ENCODE data around the gene IL1B. TPM values are rescaled to one million over a fixed set of nuclear protein-coding genes. Genes with fewer than 3 reads are reported as not detected.
"Not testable (repeated sequence)": the region's sequence is repeated elsewhere in the genome, so short reads cannot be mapped to it uniquely, and the experiment has no call there.

The IL1B gene
- total and polyA plus RNA-seq, 2 donors (not counting 3 experiments of a cell fraction or from before 2014, with no cell fraction given) = 0.25 TPM; not detected in 1

- Histone ChIP-seq H3K79me2 (ENCODE audit: control insufficient read depth, insufficient read depth, low read length) (no peaks in the 10 kb centered on the region), H4K20me1 (replicated peaks; ENCODE audit: control insufficient read depth, extremely low read depth, insufficient read depth, low read length) (no peaks in the 10 kb centered on the region), H3K9ac (replicated peaks; ENCODE audit: extremely low read depth, insufficient read depth, low read length) (no peak overlapping the region), H3K9me3 (replicated peaks; ENCODE audit: control insufficient read depth, insufficient read depth, low read length) (no peaks in the 10 kb centered on the region), H3K4me2 (ENCODE audit: insufficient read depth, low read length) (no peak overlapping the region), H2AFZ (ENCODE audit: low read depth, low read length) (no peak overlapping the region), H3K4me3 (replicated peaks in 1 of 3; ENCODE audit: insufficient read depth in 1 of 3, low read depth in 1 of 3, low read length in 3 of 3) (no peak overlapping the region), H3K4me1 (ENCODE audit: control insufficient read depth, extremely low read depth, insufficient read depth, low read length) (peaks cover 4% of the 10 kb centered on the region), H3K27ac (ENCODE audit: insufficient read depth, low read depth, low read length) (no peak overlapping the region), H3K9me1 (replicated peaks; ENCODE audit: control insufficient read depth, extremely low read depth, insufficient read depth, low read length) (no peaks in the 10 kb centered on the region), H3K27me3 (ENCODE audit: control insufficient read depth in 2 of 2, insufficient read depth in 2 of 2, low read length in 2 of 2) (no peaks in the 10 kb centered on the region), H3K36me3 (ENCODE audit: control insufficient read depth in 2 of 2, extremely low read depth in 1 of 2, insufficient read depth in 2 of 2, low read length in 2 of 2) (no peaks in the 10 kb centered on the region)
- no peak for TF ChIP-seq EZH2 (IDR thresholded peaks at IDR 0.05; ENCODE audit: borderline replicate concordance, low read depth, low read length, severe bottlenecking)
- no peak for TF ChIP-seq MAX (IDR thresholded peaks at IDR 0.05; ENCODE audit: insufficient read depth, insufficient read length)
- TF ChIP-seq CTCF (IDR thresholded peaks at IDR 0.05; ENCODE audit: extremely low read depth in 1 of 2, insufficient read depth in 1 of 2, low read depth in 1 of 2, low read length in 2 of 2) = no peak
- TF ChIP-seq POLR2AphosphoS5 (IDR thresholded peaks at IDR 0.05; ENCODE audit: insufficient read depth, low read depth, low read length) = no peak
- no peak for TF ChIP-seq GATA2 (IDR thresholded peaks at IDR 0.05; ENCODE audit: insufficient read depth, insufficient read length, low read depth, low read length)
- no peak for TF ChIP-seq FOS (IDR thresholded peaks at IDR 0.05; ENCODE audit: borderline replicate concordance, insufficient read depth, low read length)
- TF ChIP-seq JUN (IDR thresholded peaks at IDR 0.05; ENCODE audit: borderline replicate concordance, insufficient read depth, insufficient read length, low read depth) = no peak
- TF ChIP-seq MYC (IDR thresholded peaks at IDR 0.05; ENCODE audit: low read depth, low read length) = no peak
- no peak for TF ChIP-seq POLR2A (IDR thresholded peaks at IDR 0.05; ENCODE audit: low read depth, low read length)
- ChIA-PET CTCF (no interaction called here), POLR2A (no interaction called here)
- FAIRE-seq (no peak), DNase-seq (ENCODE audit: low read depth, low spot score) (no peak)
- dilution Hi-C loops (cut with MboI; ENCODE audit: extremely low pct_ligation_motif_present, low sequenced_read_pairs) (no loop called here), intact Hi-C loops (cut with micrococcal nuclease) (no loop called here)
- no TSS peak for BruUV-seq (replicated peaks)
Measured at GRCh38 chr2:112864072-112864471, 27.5 kb upstream of the IL1B start.

GRCh38 chr2:112859406-112860183, 23.0 kb upstream of the IL1B start:
- H3K79me2 ChIP-seq (ENCODE audit: control insufficient read depth, insufficient read depth, low read length); intact Hi-C loops (cut with micrococcal nuclease); BruUV-seq (replicated peaks); H2AFZ ChIP-seq (ENCODE audit: low read depth, low read length); FAIRE-seq; POLR2A ChIA-PET; H4K20me1 ChIP-seq (replicated peaks; ENCODE audit: control insufficient read depth, extremely low read depth, insufficient read depth, low read length); H3K9me1 ChIP-seq (replicated peaks; ENCODE audit: control insufficient read depth, extremely low read depth, insufficient read depth, low read length); H3K27me3 ChIP-seq (ENCODE audit: control insufficient read depth in 2 of 2, insufficient read depth in 2 of 2, low read length in 2 of 2); H3K4me2 ChIP-seq (ENCODE audit: insufficient read depth, low read length); H3K36me3 ChIP-seq (ENCODE audit: control insufficient read depth in 2 of 2, extremely low read depth in 1 of 2, insufficient read depth in 2 of 2, low read length in 2 of 2); H3K4me3 ChIP-seq (replicated peaks in 1 of 3; ENCODE audit: insufficient read depth in 1 of 3, low read depth in 1 of 3, low read length in 3 of 3); dilution Hi-C loops (cut with MboI; ENCODE audit: extremely low pct_ligation_motif_present, low sequenced_read_pairs); H3K9me3 ChIP-seq (replicated peaks; ENCODE audit: control insufficient read depth, insufficient read depth, low read length); H3K9ac ChIP-seq (replicated peaks; ENCODE audit: extremely low read depth, insufficient read depth, low read length); DNase-seq (ENCODE audit: low read depth, low spot score); CTCF ChIA-PET; H3K4me1 ChIP-seq (ENCODE audit: control insufficient read depth, extremely low read depth, insufficient read depth, low read length); H3K27ac ChIP-seq (ENCODE audit: insufficient read depth, low read depth, low read length): not testable (repeated sequence)
